HEK293 (cell line): Measurements from ENCODE around the gene MC1R.
A peak's percentile ranks its signal among the peaks of the same experiment; 100 is the strongest.

Experiments used
- KLF10 ChIP-seq: fragments of 450-650 bp; IDR thresholded peaks from 2 replicates; pipeline ENCODE4 v1.5.1; 2018; ENCODE audit warnings: missing biosample characterization, mild to moderate bottlenecking, missing genetic modification characterization
- PRDM10 ChIP-seq: fragments of 450-650 bp; formaldehyde crosslinking; IDR thresholded peaks from 2 replicates; pipeline ENCODE4 v1.5.1; 2016; ENCODE audit warnings: missing biosample characterization, missing genetic modification characterization
- YY1 ChIP-seq: fragments of 450-650 bp; formaldehyde crosslinking; IDR thresholded peaks from 2 replicates; pipeline ENCODE4 v1.5.1; 2018; ENCODE audit warnings: missing biosample characterization, missing genetic modification characterization
- ZBTB21 ChIP-seq: fragments of 450-650 bp; formaldehyde crosslinking; IDR thresholded peaks from 2 replicates; pipeline ENCODE4 v1.5.1; 2017; ENCODE audit warnings: missing biosample characterization, missing genetic modification characterization
- ZBTB44 ChIP-seq: fragments of 450-650 bp; IDR thresholded peaks from 2 replicates; pipeline ENCODE4 v1.5.1; 2018; ENCODE audit warnings: missing biosample characterization, mild to moderate bottlenecking, missing genetic modification characterization
- ZNF10 ChIP-seq: fragments of 450-650 bp; formaldehyde crosslinking; IDR thresholded peaks from 2 replicates; pipeline ENCODE4 v1.5.1; 2017; ENCODE audit warnings: missing biosample characterization, missing genetic modification characterization
- ZNF132 ChIP-seq: fragments of 450-650 bp; formaldehyde crosslinking; IDR thresholded peaks from 2 replicates; pipeline ENCODE4 v1.5.1; 2017; ENCODE audit warnings: missing biosample characterization, missing genetic modification characterization, borderline replicate concordance
- ZNF175 ChIP-seq: fragments of 450-650 bp; formaldehyde crosslinking; IDR thresholded peaks from 2 replicates; pipeline ENCODE4 v1.5.1; 2016; ENCODE audit warnings: missing biosample characterization, missing genetic modification characterization
- ZNF274 ChIP-seq, 2 experiments: fragments of 200-500 bp in 1 of 2; fragments of 450-650 bp in 1 of 2; sonication (Bioruptor generic) in 1 of 2; formaldehyde crosslinking in 1 of 2; IDR thresholded peaks; 2 replicates each; pipeline versions ENCODE4 v1.5.1 to v1.6.1; 2014 to 2016; ENCODE audit warnings: borderline replicate concordance in 1 of 2, inconsistent platforms in 1 of 2, low read length in 1 of 2, missing biosample characterization in 1 of 2, missing genetic modification characterization in 1 of 2
- ZNF473 ChIP-seq: fragments of 450-650 bp; formaldehyde crosslinking; IDR thresholded peaks from 2 replicates; pipeline ENCODE4 v1.5.1; 2017; ENCODE audit warnings: missing biosample characterization, missing genetic modification characterization
- ZNF501 ChIP-seq: fragments of 450-650 bp; formaldehyde crosslinking; IDR thresholded peaks from 2 replicates; pipeline ENCODE4 v1.5.1; 2016; ENCODE audit warnings: missing biosample characterization, missing genetic modification characterization
- ZNF585B ChIP-seq: fragments of 450-650 bp; formaldehyde crosslinking; IDR thresholded peaks from 2 replicates; pipeline ENCODE4 v1.5.1; 2016; ENCODE audit warnings: missing biosample characterization, missing genetic modification characterization
- ZNF626 ChIP-seq: fragments of 450-650 bp; sonication (Bioruptor Pico); formaldehyde crosslinking; IDR thresholded peaks from 2 replicates; pipeline ENCODE4 v1.5.1; 2018; ENCODE audit warnings: missing biosample characterization, missing genetic modification characterization, inconsistent platforms
- ZNF776 ChIP-seq: fragments of 450-650 bp; formaldehyde crosslinking; IDR thresholded peaks from 2 replicates; pipeline ENCODE4 v1.5.0; 2017; ENCODE audit warnings: missing biosample characterization, missing genetic modification characterization, borderline replicate concordance
- ZNF843 ChIP-seq: fragments of 450-650 bp; formaldehyde crosslinking; IDR thresholded peaks from 2 replicates; pipeline ENCODE4 v1.5.1; 2016; ENCODE audit warnings: missing biosample characterization, missing genetic modification characterization
- ZSCAN5A ChIP-seq: fragments of 450-650 bp; formaldehyde crosslinking; IDR thresholded peaks from 2 replicates; pipeline ENCODE4 v1.5.1; 2016; ENCODE audit warnings: missing biosample characterization, missing genetic modification characterization
- TF ChIP-seq, protein P1 (sequence below): fragments of 450-650 bp; formaldehyde crosslinking; IDR thresholded peaks from 2 replicates; pipeline ENCODE4 v1.5.1; 2016; ENCODE audit warnings: missing biosample characterization, missing genetic modification characterization
- TF ChIP-seq, protein P2 (sequence below): fragments of 450-650 bp; formaldehyde crosslinking; conservative IDR thresholded peaks from 2 replicates; pipeline ENCODE4 v1.5.1; 2016; ENCODE audit warnings: low read depth, missing biosample characterization, missing genetic modification characterization
- TF ChIP-seq, protein P3 (sequence below): fragments of 450-650 bp; formaldehyde crosslinking; IDR thresholded peaks from 2 replicates; pipeline ENCODE4 v1.5.1; 2016; ENCODE audit warnings: missing biosample characterization, missing genetic modification characterization

The MC1R gene

DNA sequence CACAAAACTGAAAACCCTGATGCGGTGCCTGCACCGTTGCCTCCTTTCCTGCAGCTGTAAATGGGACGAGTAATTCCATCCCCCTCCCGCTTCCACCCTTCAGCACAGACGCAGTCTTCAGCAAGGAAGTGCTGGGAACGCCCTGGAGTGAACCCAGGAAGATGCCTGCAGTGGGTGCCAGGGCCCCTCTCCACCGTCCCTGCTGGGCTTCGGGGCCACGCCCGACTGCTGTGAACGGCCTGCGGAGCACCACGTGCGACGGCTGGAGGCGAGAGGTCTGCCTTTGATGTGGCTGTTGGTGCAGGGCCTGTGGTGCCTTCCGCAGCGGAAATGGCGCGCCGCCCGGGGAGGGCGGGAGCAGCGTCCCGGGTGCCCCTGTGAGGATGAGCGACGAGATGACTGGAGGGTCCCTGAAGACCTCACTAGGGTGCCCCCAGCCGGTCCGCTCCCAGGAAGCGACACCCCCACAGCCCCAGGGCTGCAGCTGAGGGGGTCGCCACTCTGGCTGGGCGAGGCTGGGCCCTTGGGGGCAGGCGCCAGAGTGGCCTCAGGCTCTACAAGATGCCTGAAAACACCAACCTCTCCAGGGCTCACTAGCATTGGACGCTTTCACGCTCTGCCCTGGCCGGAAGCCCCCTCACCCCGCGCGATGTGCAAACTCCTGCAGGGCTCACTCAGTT is 749 bp upstream of the MC1R start (continued):
- TF ChIP-seq ZSCAN5A, result 0 out of 2 replicates have a peak, but pooled peaks have one; percentile 61
- TF ChIP-seq ZNF473, result no peak
- TF ChIP-seq, protein P1, sequence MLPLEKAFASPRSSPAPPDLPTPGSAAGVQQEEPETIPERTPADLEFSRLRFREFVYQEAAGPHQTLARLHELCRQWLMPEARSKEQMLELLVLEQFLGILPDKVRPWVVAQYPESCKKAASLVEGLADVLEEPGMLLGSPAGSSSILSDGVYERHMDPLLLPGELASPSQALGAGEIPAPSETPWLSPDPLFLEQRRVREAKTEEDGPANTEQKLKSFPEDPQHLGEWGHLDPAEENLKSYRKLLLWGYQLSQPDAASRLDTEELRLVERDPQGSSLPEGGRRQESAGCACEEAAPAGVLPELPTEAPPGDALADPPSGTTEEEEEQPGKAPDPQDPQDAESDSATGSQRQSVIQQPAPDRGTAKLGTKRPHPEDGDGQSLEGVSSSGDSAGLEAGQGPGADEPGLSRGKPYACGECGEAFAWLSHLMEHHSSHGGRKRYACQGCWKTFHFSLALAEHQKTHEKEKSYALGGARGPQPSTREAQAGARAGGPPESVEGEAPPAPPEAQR, result 0 out of 2 replicates have a peak, but pooled peaks have one; percentile 12
- no peak for TF ChIP-seq ZNF274 (IDR thresholded peaks at IDR 0.05; ENCODE audit: low read length)
- TF ChIP-seq ZNF274 (tag by site-specific recombination; IDR thresholded peaks at IDR 0.05; ENCODE audit: borderline replicate concordance), result no peak
- peak; percentile 82; the same call in 1 of the 2 replicates for TF ChIP-seq ZNF10 (tag by site-specific recombination)
- no peak for TF ChIP-seq ZNF626 (tag by site-specific recombination)
- peak; percentile 80; the same call in 1 of the 2 replicates for TF ChIP-seq ZNF501 (tag by site-specific recombination)
- peak; percentile 65; the same call in 1 of the 2 replicates for TF ChIP-seq YY1
- no peak for TF ChIP-seq ZNF132 (tag by site-specific recombination)
- TF ChIP-seq ZNF585B (tag by site-specific recombination), result no peak
- peak; percentile 81 for TF ChIP-seq PRDM10
- peak; percentile 98 for TF ChIP-seq ZBTB44
- no peak for TF ChIP-seq ZNF776 (tag by site-specific recombination)
- TF ChIP-seq, protein P2, sequence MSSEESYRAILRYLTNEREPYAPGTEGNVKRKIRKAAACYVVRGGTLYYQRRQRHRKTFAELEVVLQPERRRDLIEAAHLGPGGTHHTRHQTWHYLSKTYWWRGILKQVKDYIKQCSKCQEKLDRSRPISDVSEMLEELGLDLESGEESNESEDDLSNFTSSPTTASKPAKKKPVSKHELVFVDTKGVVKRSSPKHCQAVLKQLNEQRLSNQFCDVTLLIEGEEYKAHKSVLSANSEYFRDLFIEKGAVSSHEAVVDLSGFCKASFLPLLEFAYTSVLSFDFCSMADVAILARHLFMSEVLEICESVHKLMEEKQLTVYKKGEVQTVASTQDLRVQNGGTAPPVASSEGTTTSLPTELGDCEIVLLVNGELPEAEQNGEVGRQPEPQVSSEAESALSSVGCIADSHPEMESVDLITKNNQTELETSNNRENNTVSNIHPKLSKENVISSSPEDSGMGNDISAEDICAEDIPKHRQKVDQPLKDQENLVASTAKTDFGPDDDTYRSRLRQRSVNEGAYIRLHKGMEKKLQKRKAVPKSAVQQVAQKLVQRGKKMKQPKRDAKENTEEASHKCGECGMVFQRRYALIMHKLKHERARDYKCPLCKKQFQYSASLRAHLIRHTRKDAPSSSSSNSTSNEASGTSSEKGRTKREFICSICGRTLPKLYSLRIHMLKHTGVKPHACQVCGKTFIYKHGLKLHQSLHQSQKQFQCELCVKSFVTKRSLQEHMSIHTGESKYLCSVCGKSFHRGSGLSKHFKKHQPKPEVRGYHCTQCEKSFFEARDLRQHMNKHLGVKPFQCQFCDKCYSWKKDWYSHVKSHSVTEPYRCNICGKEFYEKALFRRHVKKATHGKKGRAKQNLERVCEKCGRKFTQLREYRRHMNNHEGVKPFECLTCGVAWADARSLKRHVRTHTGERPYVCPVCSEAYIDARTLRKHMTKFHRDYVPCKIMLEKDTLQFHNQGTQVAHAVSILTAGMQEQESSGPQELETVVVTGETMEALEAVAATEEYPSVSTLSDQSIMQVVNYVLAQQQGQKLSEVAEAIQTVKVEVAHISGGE (tag by site-specific recombination), result peak; percentile 75
- TF ChIP-seq, protein P3, sequence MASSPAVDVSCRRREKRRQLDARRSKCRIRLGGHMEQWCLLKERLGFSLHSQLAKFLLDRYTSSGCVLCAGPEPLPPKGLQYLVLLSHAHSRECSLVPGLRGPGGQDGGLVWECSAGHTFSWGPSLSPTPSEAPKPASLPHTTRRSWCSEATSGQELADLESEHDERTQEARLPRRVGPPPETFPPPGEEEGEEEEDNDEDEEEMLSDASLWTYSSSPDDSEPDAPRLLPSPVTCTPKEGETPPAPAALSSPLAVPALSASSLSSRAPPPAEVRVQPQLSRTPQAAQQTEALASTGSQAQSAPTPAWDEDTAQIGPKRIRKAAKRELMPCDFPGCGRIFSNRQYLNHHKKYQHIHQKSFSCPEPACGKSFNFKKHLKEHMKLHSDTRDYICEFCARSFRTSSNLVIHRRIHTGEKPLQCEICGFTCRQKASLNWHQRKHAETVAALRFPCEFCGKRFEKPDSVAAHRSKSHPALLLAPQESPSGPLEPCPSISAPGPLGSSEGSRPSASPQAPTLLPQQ, result peak; percentile 87
- no peak for TF ChIP-seq ZNF175 (tag by site-specific recombination)
- no peak for TF ChIP-seq ZBTB21 (tag by site-specific recombination)
- TF ChIP-seq KLF10 (tag by site-specific recombination), result no peak
- peak; percentile 83 for TF ChIP-seq ZNF843
